Cardiac fibroblast (primary cell): ENCODE measurements around the gene SYNJ1.
A peak's percentile ranks its signal among the peaks of the same experiment; 100 is the strongest.
"Not testable (repeated sequence)": the region's sequence is repeated elsewhere in the genome, so short reads cannot be mapped to it uniquely, and the experiment has no call there.

ENCODE experiments used
- DNase-seq, 2 donors: peaks; one replicate each; pipeline versions ENCODE4 v3.0.0 to v3.0.0-alpha.2; 2010; ENCODE audit warnings: low read depth in 2 of 2
- H3K4me3 ChIP-seq, 2 donors: replicated peaks in 1 of 2; 1 replicate in 1 of 2; 2 replicates in 1 of 2; pipeline ENCODE4 v1.5.1; 2011; ENCODE audit warnings: low read depth in 2 of 2, low read length in 2 of 2, mild to moderate bottlenecking in 2 of 2, moderate library complexity in 1 of 2
- TF ChIP-seq, protein P1 (sequence below): IDR thresholded peaks from one replicate; pipeline ENCODE4 v1.5.1; 2011; ENCODE audit warnings: low read depth, mild to moderate bottlenecking, low read length, inconsistent platforms

Gene SYNJ1

DNA sequence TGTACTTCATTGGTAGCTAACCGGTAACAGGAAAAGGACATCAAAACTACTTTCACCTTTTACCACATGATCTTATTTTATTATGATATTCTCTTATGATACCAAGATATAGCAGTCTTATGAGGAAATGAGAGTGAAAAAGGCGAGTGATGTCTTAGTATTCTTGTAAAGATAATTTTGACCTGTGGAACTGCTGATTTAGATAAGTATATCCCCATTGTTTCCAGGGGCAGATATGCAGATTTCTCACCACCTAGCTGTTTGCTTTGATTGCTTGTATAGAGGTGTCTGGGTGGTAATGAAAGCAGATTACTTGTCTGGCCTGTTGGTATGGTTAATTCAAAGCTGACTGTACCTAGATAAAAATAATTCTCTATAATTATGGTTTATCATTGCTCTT is 53.1 kb downstream of the SYNJ1 start:
- DNase-seq, result no peak
- H3K4me3 ChIP-seq, result no peak overlapping the region
- TF ChIP-seq, protein P1, sequence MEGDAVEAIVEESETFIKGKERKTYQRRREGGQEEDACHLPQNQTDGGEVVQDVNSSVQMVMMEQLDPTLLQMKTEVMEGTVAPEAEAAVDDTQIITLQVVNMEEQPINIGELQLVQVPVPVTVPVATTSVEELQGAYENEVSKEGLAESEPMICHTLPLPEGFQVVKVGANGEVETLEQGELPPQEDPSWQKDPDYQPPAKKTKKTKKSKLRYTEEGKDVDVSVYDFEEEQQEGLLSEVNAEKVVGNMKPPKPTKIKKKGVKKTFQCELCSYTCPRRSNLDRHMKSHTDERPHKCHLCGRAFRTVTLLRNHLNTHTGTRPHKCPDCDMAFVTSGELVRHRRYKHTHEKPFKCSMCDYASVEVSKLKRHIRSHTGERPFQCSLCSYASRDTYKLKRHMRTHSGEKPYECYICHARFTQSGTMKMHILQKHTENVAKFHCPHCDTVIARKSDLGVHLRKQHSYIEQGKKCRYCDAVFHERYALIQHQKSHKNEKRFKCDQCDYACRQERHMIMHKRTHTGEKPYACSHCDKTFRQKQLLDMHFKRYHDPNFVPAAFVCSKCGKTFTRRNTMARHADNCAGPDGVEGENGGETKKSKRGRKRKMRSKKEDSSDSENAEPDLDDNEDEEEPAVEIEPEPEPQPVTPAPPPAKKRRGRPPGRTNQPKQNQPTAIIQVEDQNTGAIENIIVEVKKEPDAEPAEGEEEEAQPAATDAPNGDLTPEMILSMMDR, result no peak

DNA sequence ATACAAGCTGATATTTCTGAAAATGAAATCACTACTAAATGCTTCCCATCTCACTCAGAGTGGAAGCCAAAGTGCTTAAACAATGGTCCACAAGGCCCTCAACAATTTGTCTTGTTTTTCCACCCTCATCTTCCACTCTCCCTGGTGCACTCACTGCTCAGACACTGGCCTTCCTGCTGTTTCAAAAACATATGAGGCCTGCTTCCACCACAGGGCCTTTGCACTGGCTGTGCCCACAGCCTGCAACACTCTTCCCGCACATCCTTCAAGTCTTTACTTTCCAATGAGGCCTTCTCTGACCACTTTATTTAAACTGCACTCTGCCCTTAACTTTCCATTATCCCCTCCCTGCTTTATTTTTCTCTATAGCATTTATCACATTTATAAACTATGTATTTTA is 53.8 kb downstream of the SYNJ1 start:
- TF ChIP-seq, protein P1, result no peak
- DNase-seq, result no peak
- no peak overlapping the region for H3K4me3 ChIP-seq

DNA sequence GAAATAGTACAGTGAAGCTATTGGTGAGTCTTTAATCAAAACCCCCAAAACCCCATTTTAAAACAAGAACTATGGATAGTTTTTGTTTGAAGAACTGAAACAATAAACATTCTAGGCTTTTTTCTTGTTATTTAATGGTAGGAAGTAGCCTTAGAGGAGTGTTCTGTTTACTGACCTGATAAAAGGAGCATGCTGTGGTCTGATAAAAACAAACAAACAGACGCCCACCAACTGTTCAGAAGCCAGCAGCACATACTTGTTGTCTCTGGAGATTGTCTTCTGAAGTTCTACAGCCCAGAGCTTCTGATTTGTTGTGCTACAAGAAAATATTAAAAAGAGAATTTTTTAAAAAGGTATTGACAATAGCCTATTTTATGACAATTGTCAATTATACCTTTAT is 61.6 kb downstream of the SYNJ1 start:
- DNase-seq, result no peak
- TF ChIP-seq, protein P1, result no peak
- H3K4me3 ChIP-seq, result no peak overlapping the region

DNA sequence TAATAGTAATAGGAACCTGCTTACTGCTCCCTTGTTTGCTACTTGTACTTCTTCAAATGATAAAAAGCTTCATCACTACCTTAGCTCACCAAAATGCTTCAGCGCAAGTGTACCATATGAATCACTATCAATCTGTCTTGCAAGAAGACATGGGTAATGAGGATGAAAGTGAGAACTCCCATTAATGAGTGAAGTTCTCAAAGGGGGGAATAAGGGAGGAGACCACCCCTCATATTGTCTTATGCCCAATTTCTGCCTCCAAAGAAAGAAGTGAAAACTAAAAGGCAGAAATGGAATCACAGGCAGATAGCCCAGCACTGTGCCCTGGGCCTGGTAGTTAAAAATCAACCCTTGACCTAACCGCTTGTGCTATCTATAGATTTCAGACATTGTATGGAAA is 63.7 kb downstream of the SYNJ1 start:
- not testable (repeated sequence) for H3K4me3 ChIP-seq, DNase-seq

DNA sequence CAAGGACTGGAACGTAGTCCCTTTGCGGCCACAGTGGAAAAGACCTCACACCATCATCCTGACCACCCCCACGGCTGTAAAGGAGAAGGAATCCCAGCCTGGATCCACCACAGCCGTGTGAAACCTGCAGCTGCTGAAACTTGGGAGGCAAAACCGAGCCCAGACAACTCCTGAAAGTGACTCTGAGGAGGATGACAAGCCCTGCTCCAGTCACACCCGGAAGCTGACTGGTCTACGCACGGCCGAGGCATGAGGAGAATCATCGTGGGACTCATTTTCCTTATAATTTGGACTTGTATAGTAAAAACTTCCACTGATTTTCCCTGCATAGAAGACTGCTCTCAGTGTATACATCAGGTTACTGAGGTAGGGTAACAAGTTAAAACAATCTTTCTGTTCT is 65.8 kb downstream of the SYNJ1 start:
- not testable (repeated sequence) for H3K4me3 ChIP-seq, DNase-seq

DNA sequence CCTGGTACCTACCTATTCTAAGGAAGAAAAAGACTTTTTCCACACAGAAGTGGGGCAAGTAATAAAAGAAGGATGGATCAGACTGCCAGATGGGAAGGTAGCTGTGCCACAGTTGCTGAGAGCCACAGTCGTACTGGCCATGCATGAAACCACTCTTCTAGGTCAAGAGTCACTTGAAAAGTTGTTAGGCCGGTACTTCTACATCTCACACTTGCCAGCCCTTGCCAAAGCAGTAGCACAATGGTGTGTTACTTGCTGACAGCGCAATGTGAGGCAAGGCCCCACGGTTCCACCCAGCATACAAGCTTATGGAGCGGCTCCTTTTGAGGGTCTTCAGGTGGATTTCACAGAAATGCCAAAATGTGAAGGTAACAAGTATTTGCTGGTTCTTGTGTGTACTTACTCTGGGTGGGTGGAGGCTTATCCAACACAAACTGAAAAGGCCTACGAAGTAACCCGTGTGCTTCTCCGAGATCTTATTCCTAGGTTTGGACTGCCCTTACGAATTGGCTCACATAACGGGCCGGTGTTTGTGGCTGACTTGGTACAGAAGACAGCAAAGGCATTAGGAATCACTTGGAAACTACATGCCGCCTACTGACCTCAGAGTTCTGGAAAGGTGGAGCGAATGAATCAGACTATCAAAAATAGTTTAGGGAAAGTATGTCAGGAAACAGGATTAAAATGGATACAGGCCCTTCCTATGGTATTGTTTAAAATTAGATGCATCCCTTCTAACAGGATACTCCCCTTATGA is 66.6 kb downstream of the SYNJ1 start:
- not testable (repeated sequence) for H3K4me3 ChIP-seq, DNase-seq

DNA sequence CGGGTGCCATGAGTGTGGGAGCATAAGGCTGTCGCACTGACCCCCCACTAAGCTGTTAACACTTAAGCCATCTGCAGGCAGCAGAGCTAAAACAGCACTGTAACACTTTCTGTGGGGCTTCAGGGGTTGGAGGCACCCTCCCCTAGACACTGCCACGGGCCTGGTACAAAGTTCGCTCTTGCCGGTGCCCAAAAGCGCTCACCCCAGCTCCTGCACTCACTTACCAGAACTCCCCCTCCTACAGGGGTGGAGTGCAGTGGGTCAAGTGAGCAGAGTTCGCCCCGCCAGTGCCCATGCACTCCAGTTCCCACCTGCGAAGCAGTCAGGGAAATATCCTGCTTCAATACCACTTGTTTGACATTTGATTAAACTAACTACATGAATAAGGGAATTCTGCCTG is 69.3 kb downstream of the SYNJ1 start:
- TF ChIP-seq, protein P1, result no peak
- DNase-seq, result no peak
- H3K4me3 ChIP-seq, result no peak overlapping the region

DNA sequence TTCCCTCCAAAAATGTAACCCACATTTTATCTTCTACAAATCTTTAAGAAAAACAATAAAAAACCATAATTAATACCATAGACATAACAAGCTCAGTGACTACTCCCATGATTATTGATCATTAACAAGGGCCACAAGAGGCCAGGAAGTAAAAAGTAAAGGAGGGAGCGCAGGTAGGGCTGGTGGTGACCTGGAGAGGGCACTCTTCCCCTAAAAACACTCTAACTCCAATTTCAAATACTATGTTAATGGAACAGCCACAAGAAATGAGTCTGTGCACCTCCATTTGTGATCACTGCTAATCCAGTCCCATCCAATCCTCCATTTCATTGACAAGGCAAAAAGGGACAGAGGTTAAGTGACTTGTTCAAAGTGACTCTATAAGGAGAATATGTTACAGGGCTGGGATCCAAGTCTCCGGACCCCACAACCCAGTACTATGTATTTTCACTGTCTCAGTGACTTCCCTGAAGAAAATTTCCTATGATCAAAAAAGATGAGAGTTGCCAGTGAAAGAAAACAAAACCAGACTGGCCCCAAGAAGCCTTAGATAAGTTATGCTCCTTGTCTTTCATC is 74.4 kb downstream of the SYNJ1 start:
- peak; percentile 38 to 42 for DNase-seq
- TF ChIP-seq, protein P1, result peak; percentile 60

More for the DNA sequence above, 74.4 kb downstream of the SYNJ1 start:
- no peak overlapping the region for H3K4me3 ChIP-seq
